GM19372 (cell line): ENCODE measurements around the gene GPRC5A.

Experiments used
- ATAC-seq: cut with Tn5 transposase; IDR thresholded peaks from one replicate; pipeline ENCODE4 v1.9.1; 2021; ENCODE audit warnings: mild to moderate bottlenecking, low read depth, moderate library complexity; ENCODE audit not compliant: unreplicated experiment

GPRC5A gene

DNA sequence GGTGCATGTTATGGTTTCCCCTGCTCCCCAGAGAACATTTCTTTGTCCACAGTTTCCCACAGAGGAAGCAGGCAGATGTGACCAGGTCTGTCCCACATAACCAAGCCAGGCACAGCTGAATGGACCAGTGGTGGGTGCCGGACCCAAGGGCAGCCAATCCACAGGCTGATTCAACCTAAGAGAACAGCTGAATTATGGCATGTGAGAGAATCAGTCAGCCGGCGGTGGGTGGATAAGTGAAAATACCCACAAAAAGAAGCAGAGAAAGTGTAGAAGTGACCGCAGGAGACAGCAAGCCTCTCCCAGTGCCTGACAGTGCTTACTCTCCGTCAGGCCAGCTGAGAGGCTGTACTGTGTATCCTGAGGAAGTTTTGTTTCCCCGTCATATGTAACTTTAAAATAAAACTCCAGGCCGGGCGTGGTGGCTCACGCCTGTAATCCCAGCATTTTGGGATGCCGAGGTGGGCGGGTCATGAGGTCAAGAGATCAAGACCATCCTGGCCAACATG, 45.7 kb downstream of the GPRC5A start:
- no peak for ATAC-seq

DNA sequence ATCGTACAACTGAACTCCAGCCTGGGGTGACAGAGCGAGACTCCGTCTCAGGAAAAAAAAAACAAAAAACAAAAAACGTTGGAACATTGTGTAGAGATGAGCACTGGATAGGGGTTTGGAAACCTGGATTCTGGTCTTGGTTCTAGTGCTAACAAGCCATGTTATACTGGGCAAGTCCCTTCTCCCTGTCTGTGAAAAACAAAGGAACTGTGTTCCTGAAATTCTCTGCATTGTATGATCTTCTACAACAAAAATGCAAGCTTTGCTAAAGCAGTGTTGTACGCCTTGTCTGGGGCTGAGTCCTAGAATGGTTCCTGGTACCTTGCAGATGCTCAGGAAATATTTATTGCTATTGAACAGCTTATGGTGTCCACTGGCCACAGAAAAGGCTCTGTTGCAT, 47.2 kb downstream of the GPRC5A start:
- no peak for ATAC-seq

DNA sequence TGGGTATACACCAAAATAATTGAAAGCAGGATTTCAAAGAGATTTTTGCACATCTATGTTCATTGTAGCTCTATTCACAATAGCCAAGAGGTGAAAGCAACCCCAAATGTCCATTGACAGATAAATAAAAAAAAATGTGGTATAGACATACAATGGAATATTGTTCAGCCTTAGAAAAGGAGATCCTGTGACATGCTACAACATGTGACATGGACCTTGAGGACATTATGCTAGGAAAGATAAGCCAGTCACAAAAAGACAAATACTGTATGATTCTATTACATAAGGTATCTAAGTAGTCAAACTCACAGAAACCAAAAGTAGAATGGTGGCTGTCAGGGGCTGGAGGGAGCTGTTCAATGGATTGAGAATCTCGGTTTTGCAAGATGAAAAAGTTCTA, 48.5 kb downstream of the GPRC5A start:
- no peak for ATAC-seq

DNA sequence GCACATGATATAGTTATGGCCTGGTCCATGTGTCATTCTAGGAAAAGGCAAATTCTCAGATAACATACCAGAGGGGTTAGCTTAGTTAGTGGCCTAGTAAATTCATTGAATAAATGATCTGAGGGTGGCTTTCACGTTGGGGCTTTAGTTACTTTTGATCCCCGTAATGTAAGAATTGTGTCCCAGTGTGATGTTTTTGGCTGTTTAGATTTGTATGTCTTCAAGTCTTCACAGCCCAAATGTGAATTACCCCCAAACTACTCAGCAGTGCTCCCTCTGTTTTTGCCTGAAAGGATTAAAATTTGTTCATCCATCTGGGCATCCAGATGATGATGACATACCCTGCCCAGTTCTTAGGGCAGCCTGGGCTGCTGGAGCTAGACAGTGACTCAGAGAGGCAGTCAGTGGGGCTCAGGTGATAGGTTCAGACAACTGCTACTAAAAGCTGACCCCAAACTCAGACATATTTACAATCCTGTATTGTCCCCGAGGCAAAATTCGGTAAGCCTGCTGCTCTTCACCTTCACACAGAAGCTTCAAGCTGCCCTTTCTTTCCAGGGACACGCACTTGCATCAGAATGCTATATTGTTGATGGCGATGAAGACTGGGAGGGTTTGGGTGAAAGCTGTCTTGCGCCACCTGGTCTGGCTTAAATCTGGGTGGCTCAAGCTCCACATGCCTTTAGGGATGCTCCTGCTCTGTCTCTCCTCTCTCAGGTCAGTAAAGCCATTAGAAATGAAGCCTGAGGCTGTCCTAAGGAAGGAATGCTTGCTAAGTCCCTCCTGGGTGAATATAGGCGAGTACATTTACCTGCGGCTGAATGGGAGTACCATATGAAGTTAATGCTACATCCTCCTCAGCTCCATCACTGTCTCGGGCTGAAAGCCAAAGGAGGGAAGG, 50.3 kb downstream of the GPRC5A start:
- no peak for ATAC-seq

DNA sequence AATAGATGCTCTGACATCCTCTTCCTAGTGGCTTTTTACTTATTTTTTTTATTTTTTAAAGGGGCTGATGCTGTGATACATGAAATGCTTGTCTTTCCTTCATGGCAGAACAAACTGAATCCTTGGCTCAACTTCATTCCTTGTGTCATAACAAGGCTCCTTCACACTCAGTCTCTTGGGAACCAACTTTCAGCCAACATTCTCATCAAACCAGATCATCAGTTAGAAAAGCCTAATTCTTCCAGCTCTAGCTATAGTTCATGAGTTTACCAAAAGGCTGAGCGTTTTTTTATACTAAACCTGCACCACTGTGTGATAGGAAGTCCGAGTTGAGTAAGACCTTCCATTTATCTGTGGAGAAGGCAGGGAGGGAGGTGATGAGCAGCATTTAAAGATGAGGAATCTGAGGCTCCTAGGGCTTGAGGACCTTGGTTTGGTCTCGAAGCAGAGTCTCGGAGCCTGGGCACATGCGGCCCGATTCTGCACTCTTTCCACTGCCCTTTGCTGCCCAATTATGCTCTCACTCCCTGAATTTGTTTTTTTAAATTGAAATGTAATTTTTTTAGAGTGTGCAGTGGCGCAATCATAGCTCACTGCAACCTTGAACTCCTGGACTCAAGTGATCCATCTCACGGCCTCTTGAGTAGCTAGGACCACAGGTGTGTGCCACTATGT, 52.4 kb downstream of the GPRC5A start:
- no peak for ATAC-seq

DNA sequence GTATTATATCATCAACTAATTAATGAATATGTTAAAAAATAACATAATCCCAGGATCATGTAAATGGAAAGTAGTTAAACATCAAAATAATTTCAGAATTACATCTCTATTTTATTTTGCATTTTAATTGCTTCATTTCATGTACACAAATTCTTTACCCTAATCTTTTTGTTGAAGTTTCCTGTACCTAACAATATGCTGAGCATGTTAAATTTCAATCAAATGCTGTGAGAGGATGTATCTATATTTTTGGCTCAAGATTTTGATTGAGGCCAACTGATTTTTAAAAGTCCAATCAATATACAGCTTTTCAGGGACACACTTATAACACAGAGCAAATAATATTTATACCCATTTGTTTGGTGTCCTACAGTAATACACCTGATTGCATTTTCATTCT, 54.2 kb downstream of the GPRC5A start:
- no peak for ATAC-seq

DNA sequence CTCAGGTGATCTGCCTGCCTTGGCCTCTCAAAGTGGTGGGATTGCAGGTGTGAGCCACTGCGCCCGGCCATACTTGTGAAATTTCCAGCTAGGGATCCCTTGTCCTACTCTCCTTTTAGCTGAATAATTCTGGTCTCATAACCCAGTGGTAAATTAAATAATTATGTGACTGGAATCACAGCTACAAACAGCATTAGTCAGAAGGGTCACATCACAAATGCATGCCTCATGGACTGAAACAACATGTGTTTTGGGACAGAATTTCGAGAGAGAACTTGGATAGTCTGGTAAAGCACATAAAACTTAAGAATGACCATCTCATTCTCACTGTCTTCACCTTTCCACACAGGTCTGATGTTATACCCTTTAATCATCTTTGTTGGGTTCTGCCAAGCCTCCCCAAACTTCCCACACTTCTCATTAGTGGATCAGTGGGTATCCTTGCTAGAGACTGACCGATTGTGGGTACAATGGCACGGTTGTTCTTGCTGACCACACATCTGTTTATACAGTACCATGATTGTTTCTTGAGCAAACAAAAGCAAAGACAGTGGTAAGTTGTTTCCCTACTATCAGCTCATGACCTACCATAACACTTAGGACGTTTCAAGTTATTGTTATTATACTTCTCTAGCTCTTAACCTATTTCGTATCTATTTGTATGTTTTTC, 55.5 kb downstream of the GPRC5A start:
- no peak for ATAC-seq

DNA sequence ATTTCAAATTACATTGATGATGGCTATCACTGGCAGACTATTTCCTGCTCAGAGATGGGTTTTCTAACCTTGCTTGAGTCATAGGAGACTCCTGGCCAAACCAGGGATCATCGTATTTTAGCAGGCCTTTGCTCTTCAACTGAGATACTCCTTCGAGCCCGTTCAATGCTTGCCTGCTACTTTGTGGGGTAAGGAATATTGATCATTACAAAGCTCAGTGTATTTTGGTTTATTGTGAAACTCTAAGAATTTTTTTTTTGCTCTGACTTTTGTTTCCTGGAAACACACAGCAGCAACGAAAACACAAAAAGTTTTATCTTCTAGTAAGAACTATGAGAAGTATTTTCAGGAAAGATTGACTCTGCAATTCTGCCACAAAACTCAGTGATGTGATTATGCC, 56.5 kb downstream of the GPRC5A start:
- ATAC-seq = no peak

DNA sequence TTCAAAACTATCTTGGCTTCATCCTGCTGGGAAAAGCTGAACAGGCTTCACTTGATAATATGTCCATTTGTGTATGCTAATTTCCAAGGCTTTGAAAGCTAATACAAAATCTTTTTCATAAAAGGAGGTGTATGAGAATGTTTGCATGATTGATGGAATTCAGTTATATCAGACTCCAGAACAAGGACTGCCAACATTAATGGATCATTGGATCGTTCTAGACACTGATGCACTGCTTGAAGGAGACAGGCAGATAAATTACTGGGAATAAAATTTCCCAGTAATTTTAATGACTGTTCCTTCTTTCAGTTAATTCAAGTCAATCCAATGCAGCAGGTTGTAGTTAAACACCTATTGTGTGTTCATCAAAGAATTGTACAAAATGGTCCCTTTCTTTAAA, 60.1 kb downstream of the GPRC5A start:
- no peak for ATAC-seq

DNA sequence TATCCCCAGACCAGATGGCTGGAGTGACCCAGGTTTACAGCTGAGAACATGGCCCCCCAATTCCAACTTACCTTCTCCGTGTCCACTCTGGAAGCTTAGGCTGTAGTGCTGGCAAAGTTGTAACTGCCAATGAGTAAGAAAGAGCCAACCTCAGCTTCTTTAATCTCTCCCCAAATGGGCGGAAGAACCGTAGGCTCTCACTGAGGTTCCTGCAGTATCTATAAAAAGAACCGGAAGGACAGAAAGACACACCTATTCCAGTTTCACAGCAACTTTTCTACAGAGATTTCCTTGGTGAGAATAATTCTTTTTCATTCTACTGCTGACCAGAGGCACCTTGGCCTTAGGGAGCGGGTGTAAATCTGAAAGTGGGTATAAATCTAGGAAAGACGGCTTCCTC, 60.7 kb downstream of the GPRC5A start, which contains the start of gene GPRC5D:
GPRC5D (minus strand) TSS at position 135 of the 400 bp plus-strand sequence. CDS start 1,786 bp downstream, outside the sequence.
- ATAC-seq = no peak

DNA sequence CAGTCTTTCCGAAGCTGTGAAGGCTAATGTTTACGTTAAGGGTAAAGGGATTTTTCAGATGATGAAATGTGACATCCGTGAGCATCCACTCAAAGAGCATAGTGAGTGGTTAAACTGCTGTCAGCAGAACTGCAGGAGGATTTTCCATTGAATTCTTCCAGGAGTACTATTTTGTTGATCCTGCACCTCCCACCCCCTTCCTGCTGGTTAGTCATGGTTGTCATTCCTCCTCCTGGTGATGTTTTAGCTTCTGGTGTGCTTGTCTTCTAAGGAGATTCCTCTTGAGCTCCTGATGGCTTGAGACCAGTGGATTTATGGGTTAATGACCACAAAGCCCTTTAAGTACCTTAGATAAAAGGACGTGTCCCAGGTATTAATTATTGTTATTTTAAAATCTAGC, 63.0 kb downstream of the GPRC5A start:
- no peak for ATAC-seq

DNA sequence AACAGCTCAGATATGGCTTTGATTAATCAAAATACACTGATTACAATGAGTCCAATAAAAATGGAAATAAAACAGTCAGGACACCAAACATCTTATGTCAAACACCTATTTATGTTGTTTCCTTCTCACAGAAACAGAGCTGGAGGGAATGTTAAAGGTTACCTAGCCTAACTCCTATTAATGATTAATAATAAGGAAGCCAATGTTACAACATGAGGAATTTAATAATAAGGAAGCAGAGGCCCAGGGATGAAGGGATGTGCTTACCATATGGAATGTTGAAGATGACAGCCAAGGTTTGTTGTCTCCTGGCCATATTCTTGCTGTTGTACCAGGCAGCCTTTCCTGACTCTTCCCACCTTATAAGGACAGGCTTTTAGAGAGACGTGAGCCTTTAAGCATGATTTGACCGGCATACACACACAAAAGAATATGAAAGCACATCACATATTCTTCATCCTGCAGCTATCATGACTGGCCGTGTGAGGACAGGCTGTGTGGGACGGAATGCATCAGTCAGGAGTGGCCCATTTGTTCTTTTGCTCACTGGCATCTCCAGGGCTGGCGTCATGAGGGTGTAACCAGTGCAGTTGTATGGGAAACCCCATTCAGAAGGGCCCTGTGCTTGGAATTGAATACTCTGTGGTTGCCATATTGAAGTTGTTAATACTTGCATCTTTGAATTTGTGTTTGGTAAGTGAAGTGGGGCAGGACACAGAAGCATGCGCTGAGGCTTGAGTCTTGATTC, 63.7 kb downstream of the GPRC5A start:
- ATAC-seq = no peak

DNA sequence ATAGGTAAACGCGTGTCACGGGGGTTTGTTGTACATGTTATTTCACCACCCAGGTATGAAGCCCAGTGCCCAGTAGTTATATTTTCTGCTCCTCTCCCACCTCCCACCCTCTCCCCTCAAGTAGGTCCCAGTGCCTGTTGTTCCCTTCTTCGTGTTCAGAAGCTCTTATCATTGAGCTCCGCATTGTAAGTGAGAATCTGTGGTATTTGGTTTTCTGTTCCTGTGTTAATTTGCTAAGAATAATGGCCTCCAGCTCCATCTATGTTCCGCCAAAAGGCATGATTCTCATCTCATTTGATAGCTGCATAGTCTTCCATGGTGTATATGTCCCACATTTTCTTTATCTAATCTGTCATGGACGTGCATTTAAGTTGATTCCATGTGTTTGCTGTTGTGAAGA, 67.5 kb downstream of the GPRC5A start:
- no peak for ATAC-seq

DNA sequence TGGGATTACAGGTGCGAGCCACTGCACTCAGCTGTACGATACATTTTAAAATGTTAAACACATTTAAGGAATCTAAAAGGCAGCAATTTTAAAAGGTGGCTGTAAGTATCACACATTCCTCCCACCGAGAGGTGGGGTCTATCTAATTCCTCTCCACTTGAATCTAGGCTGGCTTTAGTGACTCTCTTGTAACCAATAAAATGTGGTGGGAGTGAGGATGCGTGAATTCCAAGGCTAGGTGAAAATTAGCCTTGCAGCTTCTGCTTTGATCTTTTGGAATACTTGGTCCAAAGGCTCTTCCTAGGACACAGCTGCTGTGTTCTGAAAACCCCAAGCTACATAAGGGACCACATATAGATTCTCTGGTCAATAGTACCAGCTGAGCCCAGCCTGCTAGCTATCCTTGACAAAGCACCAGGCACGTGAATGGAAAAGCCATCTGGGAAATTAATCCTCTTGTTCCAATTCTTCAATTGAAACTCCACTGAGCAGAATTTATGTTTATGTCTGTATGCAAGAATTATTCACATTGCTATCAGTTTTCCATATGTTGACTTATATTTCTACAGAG, 69.4 kb downstream of the GPRC5A start:
- ATAC-seq = no peak

DNA sequence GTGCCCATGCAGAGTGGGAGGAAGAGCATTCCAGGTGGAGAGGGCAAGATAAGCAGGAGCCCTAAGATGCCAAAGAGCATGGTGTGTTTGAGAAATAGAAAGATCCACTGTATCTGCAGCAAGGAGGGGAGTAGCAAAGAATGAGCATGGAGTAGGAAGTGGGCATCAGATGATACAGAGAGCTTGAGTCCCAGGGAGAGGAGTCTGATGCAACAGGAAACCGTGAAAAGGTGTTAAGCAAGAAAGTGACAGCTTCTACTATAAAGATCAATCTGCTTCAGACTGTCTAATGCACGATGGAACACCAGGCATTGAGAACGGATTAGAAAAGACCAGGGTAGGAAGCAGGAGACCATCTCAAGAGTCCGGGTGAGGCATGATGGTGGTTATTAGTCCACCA, 72.9 kb downstream of the GPRC5A start:
- no peak for ATAC-seq

DNA sequence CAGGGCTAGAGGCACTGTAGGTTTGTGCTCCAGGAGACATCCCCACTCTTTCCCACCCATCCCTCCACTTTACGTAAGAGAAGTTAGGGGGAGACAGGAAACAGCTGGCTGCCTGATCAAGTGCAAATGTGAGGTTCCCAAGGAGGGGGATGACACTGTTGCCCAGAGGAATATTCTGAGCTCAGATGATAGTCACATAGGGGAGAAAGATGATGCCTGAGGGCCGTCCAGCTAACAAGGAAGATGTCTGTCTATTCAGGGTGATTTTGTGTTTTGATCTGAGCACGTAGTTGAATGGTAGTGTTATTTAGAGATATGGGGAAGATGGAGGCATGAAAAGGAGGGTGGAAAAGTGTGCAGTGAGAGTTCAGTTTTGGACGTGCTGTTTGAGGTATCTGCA, 74.5 kb downstream of the GPRC5A start:
- ATAC-seq = no peak
